AG09319 (cell line): ENCODE measurements around the gene LRIG2.
"Not testable (repeated sequence)": the region's sequence is repeated elsewhere in the genome, so short reads cannot be mapped to it uniquely, and the experiment has no call there.

ENCODE experiments used
- DNase-seq: peaks from one replicate; pipeline ENCODE4 v3.0.0-alpha.2; 2010; ENCODE audit warnings: low read depth; ENCODE audit errors: extremely low read depth
- CTCF ChIP-seq: IDR thresholded peaks from 2 replicates; pipeline ENCODE4 v1.5.1; 2011; ENCODE audit warnings: low read depth, mild to moderate bottlenecking, inconsistent platforms, low read length, moderate library complexity

Gene LRIG2

GRCh38 chr1:113048064-113048463 is 24.9 kb upstream of the LRIG2 start:
- TF ChIP-seq CTCF: no peak
- no peak for DNase-seq

GRCh38 chr1:113053344-113054126 is 19.5 kb upstream of the LRIG2 start:
- no peak for DNase-seq
- TF ChIP-seq CTCF: no peak

- no peak for DNase-seq
- no peak for TF ChIP-seq CTCF
Observed at GRCh38 chr1:113055570-113055969, 17.4 kb upstream of the LRIG2 start.

- no peak for TF ChIP-seq CTCF
- no peak for DNase-seq
Observed at GRCh38 chr1:113057006-113057405, 16.0 kb upstream of the LRIG2 start.

- DNase-seq: no peak
- no peak for TF ChIP-seq CTCF
Observed at GRCh38 chr1:113058941-113059706, 13.9 kb upstream of the LRIG2 start.

GRCh38 chr1:113063456-113063855 is 9.5 kb upstream of the LRIG2 start:
- not testable (repeated sequence) for DNase-seq

- DNase-seq: no peak
- TF ChIP-seq CTCF: no peak
Observed at GRCh38 chr1:113072141-113072756, 749 bp upstream of the LRIG2 start.
